HG03103 (cell line): ENCODE data around the gene CMKLR1.

Experiments
- ATAC-seq: cut with Tn5 transposase; IDR thresholded peaks from one replicate; pipeline ENCODE4 v1.9.1; 2021; ENCODE audit warnings: low read depth; ENCODE audit not compliant: unreplicated experiment

Gene CMKLR1, protein sequence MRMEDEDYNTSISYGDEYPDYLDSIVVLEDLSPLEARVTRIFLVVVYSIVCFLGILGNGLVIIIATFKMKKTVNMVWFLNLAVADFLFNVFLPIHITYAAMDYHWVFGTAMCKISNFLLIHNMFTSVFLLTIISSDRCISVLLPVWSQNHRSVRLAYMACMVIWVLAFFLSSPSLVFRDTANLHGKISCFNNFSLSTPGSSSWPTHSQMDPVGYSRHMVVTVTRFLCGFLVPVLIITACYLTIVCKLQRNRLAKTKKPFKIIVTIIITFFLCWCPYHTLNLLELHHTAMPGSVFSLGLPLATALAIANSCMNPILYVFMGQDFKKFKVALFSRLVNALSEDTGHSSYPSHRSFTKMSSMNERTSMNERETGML

DNA sequence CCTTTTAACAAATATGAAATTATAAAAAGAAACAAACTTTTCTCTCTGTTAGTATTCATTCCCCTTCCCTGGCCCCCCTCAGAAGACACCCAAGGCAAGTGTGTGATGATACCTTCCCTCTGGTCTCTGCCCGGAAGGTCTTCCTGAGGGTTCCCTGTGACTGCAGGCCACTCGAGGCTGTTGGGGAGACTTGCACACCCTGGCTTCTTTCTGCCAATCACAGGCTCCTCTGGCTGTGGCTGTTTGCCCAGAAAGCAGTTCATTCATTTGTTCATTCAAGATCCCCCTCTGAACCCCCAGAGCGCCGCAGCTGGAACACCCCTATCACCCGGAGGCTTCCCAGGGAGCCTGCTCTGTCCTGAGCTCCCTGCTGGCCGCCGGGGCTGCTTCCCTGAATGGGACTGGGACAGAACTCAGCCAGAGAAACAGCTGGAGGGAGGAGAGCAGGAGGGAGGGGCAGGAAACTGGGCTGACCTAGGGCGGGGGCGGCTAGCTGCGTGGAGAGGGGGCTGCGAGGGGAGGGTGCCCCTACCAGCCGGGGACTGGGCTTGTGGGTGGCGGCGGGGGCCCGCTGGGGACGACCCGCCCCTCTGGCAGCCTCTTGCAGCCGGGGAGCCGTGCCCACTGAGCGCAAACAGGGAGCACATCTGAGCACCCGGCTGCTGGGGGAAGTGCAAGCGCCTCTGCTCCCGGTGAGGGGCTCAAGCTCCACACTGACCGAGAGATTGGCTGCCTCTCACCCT, at the start of gene CMKLR1:
Gene CMKLR1 (minus strand): TSS at position 397 of the 743 bp plus-strand sequence. CDS start 45,720 bp downstream, outside the sequence.
- ATAC-seq, result no peak

DNA sequence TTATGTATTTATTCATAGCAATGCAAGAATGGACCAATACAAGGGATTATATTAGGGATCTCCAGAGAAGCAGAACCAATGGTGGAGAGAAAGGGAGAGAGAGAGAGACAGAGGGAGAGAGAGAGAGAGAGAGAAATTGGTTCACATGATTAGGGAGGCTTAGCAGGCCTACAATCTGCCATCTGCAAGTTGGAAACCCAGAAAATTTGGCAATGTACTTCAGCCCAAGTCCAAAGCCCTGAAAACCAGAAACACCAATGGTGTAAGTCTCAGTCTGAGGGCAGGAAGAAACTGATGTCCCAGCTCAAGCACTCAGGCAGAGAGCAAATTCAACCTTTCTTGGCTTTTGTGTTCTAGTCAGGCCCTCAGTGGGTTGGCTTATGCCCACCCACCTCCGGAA, 48.7 kb upstream of the CMKLR1 start:
- ATAC-seq, result no peak

DNA sequence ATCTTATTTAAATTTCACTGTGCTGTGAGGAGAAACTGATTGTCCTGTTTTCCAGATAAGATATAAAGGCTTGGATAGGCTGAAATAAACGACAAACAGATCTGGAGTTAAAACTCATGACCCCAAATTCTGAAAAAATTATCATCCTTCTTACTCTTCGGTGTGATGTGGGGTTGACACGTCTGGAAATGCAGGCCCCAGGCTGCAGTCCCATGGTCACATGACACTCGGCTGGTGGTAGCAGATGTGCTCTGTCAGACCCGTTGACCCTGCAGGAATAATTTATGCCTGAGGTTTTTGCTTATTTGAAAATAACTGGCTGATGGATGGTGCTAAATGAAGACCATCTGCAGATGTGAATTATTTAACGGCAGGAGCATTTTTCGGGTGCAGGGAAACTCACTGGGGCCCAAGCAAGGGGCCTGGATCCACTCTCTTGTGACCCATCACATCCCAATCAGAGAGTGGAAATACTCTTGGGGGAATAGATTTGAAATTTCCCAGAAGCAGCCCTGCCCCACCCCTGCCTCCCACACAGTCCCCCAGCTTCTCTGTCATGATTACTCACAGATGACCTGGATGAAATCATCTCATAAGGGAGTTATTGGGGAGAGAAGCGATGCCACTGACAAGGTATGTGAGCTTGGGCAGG, 47.7 kb upstream of the CMKLR1 start:
- ATAC-seq, result no peak

DNA sequence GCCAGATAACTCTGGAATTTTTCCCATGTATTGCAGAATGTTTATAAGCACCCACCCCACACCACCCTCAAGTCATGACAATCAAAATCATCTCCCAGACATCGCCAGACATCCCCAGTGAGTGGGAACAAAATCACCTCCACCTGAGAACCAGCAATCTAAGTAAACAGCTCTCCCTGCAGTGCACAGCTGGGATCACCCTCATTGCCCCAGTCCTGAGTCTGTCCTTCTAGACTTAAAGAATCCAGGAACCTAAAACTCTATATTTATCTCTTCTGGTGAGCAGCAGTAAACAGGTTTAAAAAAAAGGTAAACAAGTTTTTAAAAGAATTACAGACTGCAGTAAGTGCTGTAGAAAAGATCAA, 43.3 kb upstream of the CMKLR1 start:
- ATAC-seq, result no peak

DNA sequence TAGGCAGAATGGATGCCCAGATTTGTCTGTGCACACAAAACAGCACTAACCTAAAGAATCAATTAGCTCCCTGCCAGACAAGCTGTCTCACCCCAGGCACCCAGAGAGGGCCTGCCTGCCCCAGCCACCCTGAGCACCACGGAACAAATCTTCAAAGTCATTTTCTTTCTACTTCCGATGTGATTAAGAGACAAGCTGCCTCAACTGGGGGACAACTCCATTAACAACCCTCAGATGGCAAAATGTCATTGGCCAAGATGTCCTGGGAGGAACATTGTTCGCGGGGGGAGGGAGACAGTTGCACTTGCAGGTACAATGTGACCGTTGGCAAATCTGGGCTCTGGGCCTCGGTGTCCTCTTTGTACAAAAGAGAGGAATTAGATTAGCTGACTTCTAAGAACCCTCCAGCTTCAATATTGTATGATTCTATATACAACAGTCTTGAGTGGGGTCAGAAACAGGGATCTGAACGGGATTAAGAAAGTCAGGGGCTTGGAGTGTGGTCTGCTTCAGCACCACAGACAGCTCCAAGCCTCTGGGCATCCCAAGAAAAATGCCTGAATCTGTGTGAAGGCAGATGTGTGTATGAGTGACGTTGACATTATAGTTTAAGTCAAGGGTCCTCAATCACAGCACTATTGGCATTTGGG, 42.8 kb upstream of the CMKLR1 start:
- ATAC-seq, result no peak

DNA sequence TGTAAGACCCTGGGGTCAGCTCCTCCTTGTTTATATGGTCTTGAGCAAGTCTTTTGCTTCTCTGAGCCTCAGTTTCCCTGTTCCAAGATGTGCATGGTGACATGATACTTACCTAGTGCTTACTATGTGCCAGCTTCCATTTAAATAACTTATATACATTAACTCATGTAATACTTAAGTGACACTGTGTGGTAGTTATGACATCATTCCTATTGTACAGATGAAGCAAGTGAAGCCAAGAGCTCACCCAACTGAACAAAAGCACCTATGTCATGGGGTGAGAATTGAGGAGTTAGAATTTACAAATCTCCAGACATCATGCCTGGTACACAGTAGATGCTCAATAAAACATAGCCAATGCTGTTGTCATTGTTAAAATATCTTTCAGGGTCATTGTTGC, 41.3 kb upstream of the CMKLR1 start:
- ATAC-seq, result no peak

DNA sequence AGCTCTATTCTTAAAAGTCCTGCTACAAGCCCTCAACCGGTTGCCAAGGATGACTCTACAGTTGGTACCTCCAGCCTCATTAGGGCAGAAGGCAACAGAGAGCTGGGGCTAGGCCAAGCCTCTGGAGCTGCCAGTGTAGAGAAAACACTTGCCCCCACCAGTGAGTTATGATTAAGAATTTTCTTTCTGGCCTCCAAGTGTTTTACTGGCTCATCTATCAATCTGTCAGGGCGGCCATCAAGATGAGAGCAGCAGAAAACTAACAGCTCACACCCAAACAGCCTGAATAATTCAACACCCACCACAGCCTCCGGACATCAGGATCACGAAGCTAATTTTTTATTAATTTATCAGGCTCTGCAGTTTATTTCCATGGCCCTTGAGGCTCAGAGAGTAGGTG, 40.7 kb upstream of the CMKLR1 start:
- no peak for ATAC-seq

DNA sequence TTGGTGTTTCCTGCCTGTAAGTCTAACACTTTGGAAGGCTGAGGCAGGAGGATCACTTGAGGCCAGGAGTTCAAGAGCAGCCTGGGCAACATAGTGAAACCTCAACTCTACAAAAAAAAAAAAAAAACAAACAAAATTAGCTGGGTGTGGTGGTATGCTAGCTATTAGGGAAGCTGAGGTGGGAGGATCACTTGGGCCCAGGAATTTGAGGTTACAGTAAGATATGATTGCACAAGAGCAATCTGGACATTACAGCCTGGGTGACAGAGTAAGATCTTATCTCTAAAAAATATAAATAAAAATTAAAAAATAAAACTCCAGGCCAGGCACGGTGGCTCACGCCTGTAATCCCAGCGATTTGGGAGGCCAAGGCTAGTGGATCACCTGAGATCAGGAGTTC, 39.8 kb upstream of the CMKLR1 start:
- ATAC-seq, result no peak

DNA sequence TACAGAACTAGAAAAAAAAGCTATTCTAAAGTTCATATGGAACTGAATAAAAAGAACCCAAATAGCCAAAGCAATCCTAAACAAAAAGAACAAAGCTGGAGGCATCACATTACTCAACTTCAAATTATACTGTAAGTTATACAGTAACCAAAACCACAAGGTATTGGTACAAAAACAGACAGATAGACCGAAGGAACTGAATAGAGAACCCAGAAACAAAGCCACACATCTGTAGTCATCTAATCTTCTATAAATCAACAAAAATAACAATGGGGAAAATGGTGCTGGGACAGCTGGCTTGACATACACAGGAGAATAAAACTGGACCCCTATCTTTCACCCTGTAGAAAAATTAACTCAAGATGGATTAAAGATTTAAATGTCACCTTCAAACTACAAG, 38.1 kb upstream of the CMKLR1 start:
- ATAC-seq, result no peak

DNA sequence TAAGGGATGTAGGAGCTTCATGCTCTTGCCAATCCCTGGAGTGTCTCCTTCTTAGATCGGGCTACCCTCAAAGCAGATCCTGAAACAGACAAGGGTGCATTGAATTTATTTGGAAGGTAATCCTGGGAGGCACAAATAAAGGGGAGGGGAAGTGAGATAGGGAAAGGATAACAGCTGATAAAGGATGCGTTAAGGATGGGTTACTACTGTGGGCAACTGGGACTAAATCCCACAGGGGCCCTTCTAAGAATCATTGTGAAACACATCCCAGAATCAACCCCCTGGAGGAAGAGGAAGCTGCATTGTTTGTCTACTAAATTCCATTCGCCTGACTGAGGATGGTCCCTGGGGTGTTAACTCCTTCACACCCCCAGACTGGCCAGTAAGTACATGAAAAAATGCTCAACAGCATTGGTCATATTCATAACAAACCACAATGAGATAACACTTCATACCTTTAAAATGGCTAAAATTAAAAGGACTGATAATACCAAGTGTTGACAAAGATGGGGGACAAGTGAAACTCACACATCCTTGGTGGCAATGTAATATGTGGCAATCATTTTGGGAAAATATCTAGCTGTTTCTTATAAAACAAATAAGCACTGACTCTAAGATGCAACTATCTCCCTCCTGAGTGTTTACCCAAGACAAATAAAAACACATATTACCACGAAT, 37.0 kb upstream of the CMKLR1 start:
- ATAC-seq, result no peak

DNA sequence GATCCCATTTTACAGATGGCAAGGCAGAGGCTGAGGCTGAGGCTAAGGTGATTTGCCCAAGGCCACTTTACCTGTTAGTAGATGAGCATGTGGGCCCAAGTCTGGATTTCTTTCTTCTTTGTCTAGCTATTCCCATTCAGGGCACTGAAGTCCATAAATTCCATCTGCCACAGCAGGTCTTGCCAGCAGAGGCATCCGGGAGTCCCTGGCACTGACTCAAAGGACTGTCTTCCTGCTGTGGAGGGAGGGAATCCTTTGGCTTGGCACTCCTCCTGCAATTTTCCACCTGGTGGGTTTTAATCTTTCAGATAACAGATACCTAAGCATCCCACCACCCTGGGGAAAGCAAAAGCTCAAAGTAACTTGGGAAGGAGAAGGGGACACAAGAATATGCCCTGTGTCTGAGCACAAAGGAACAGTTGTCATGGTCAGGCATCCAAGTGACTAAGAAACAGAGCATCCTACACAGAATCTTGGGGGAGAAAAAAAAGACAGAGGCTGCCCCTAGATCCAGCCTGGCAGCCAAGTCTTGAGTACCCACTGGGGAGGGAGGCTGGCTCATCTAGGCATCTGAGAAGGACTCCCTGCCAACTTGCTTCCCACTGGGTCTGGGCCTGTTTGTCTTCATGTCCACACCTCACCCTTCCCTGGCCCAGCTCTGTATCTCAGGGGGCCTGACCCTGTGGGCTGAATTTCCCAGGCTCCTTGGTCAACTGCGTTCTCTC, 35.6 kb upstream of the CMKLR1 start:
- no peak for ATAC-seq

DNA sequence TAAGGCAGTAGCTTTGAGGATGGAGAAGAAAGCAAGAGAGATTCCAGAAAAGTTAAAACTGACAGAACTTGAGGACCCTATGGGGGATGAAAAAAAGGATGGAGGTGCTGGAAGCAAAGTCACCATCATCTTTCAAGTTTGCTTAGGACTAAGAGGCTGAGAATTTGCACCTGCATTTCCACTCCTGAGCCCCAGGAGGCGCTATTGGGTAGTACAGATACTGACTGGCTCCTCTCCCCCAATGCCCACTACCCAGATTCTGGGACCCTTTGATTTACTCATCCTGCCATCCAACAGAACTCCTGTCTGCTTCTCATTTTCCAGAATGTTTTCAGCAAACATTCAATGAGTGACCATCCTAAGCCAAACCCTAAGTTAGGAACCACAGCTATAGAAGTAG, 34.0 kb upstream of the CMKLR1 start:
- ATAC-seq, result no peak

DNA sequence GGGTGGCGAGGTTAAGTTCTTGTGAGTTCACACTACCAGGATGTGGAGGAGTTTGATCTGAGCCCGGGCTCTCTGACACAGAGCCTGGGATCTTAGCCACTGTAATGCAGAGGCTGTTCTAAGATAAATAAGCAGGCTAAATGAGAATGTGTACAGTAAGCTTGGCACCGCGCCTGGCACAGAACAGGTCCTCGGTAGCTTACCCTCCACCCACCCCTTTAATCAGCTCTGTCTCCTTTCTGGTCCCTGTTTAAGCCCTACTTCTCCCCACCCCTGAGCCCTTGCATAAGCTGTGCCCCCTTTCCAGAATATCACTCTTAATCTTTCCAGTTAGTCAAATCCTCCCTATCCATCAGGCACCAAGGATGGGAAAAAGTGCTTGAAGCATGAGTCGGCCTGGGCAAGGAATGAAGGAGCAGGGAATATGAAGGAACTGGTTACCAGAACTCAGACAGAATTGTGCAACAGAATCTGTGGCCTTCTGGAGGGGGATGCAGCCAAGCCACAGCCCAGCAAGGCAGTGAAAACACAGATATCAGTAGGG, 32.8 kb upstream of the CMKLR1 start:
- no peak for ATAC-seq

DNA sequence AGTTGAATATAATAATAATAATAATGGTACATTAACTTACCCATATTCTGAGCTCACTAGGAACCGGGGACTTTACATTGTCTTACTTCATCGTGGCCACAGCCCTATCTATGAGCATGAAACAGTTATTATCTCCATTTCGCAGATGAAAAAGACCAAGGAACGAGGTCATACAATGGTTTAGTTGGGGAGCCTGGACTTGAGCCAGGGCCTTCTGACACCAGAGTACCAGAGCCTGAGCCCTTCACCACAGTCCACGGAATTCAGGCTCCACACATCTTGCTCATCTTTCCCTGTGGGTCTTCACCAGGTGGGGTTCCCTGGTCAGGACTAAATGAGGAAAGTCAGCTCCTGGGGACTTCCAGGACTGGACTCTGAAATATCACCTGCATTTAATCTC, 31.3 kb upstream of the CMKLR1 start:
- no peak for ATAC-seq

DNA sequence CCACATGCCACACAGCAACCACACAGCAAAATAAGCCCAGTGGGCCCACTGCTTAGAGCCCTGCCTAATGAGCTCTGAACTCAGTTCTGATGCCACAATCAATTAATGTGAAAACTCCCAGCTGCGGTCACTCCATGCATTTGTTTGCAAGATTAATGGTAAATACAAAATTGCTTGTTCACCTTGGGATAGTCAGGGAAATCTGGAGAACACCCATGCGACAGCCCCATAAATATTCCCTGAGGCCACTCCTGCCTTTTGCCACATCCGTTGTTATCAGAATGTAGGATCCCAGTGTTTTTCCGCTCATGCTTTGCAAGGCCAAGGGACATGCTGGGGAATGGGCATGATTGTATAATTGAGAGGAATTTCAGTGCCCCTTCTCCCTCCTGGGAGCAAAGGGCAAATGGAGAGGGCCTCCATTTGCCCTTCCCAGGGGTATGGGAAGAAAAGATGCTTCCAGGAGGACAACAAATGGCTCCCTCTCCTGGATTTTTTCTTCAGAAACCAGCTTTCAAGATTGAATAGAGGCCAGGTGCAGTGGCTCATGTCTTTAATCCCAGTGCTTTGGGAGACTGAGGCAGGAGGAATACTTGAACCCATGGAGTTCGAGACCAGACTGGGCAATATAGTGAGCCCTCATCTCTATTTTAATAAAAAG, 30.8 kb upstream of the CMKLR1 start:
- ATAC-seq, result no peak

DNA sequence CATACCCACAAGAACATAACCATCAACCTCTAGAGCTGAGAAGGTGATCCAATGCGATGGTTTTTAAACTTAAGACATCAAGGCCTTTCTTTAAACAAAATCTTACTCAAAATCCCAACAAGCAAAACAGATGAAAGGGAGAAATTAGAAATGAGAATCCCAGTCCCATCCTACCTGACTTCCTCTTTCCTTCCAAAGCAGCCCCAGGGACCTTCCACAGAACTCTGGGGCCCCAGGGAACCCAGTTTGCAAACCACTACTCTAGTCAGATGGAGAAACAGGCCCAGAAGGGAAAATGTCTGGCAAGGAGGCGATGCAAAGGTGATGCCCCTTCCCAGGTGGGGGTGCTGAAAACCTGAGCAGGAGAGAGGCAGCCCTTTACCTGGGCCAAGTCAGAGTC, 29.0 kb upstream of the CMKLR1 start:
- no peak for ATAC-seq

DNA sequence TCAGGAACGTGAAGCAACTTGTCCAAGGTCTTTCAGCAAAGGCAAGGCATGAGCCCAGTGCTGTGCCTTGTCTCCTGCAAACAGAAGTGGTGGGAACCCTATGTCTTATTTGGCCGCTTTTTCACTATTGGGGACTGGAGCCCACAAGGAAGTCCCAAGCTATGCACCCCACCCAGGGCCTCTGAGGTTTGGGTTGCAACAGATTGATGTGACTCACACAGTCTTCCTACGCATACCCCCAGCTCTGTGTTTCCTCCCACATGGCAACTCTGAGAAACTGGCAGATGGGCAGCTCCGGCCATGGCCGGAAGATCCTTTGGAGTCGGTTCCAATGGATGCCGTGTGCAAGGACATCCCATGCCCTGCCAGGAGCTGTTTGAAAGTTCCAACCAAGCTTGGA, 28.3 kb upstream of the CMKLR1 start:
- no peak for ATAC-seq

DNA sequence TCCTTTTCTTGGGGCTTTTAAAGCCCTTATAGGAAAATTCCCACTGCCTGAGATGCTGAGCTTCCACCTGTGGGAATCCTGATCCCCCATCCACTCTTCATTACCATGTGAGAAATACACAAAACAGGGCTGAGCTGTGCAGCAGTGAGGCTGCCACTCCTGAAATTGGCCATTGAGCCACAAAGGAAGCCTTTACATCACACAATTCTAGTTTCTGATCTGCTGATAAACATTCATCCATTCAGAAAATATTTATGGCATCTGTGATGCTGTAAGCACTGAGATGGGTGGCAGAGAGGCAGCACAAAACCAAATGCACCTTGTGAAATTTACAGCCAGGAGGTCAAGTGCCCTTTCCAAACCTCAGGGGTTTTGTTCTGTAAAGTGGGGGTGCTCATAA, 26.2 kb upstream of the CMKLR1 start:
- no peak for ATAC-seq

DNA sequence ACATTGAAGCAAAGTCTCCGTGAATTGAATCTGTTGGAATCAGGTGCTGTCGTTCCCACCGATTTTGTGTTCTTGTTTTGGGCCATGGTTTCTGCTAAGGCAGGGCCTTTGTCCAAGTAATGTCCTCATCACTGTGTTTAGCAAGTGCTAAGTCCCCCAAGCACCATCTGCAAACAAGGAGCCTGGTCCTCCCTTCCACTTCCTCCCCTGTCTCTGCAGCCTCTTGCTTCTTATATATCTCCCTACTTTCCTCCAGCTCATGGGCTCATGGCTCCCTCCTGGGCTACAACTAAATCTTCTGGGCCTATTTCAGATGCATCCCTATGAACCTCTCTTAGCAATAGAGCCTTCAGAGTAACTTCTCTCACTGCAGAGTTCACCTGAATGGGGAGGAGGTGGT, 25.8 kb upstream of the CMKLR1 start:
- ATAC-seq, result no peak
